GM08714 (cell line): Measurements from ENCODE around the gene ZNF516.
A peak's percentile ranks its signal among the peaks of the same experiment; 100 is the strongest.

Experiments used
- H3K4me3 ChIP-seq: fragments of 200-500 bp; sonication (Bioruptor generic); 2 replicates; pipeline ENCODE4 v1.5.1; 2014; ENCODE audit warnings: mild to moderate bottlenecking, low read length, inconsistent platforms
- ZNF274 ChIP-seq: IDR thresholded peaks from 2 replicates; pipeline ENCODE4 v1.6.1; 2012; ENCODE audit warnings: mild to moderate bottlenecking, low read depth, low read length

ZNF516 gene

GRCh38 chr18:76522122-76522503 is 27.1 kb upstream of the ZNF516 start:
- no peak overlapping the region for H3K4me3 ChIP-seq

GRCh38 chr18:76521417-76522121 is 26.5 kb upstream of the ZNF516 start:
- TF ChIP-seq ZNF274 = no peak
- no peak overlapping the region for H3K4me3 ChIP-seq

More at GRCh38 chr18:76522122-76522503, 27.1 kb upstream of the ZNF516 start:
- no peak for TF ChIP-seq ZNF274

- no peak for TF ChIP-seq ZNF274
- peak overlapping the region; percentile 30; the same call in 1 of the 2 replicates for H3K4me3 ChIP-seq
These were observed 24.0 kb upstream of the ZNF516 start for GRCh38 chr18:76518860-76519538.

- H3K4me3 ChIP-seq = peak overlapping the region; percentile 30; the same call in 1 of the 2 replicates
These were observed 23.2 kb upstream of the ZNF516 start for GRCh38 chr18:76518123-76518859.

GRCh38 chr18:76515576-76515975 is 20.5 kb upstream of the ZNF516 start:
- no peak overlapping the region for H3K4me3 ChIP-seq
- TF ChIP-seq ZNF274 = no peak

More at GRCh38 chr18:76518123-76518859, 23.2 kb upstream of the ZNF516 start:
- TF ChIP-seq ZNF274 = no peak

- H3K4me3 ChIP-seq = no peak overlapping the region
- no peak for TF ChIP-seq ZNF274
These were observed 19.5 kb upstream of the ZNF516 start for GRCh38 chr18:76514573-76514972.

- no peak overlapping the region for H3K4me3 ChIP-seq
- no peak for TF ChIP-seq ZNF274
These were observed 12.9 kb upstream of the ZNF516 start for GRCh38 chr18:76507830-76508385.

- TF ChIP-seq ZNF274 = no peak
- no peak overlapping the region for H3K4me3 ChIP-seq
These were observed 12.1 kb upstream of the ZNF516 start for GRCh38 chr18:76506974-76507764.

- H3K4me3 ChIP-seq = no peak overlapping the region
- no peak for TF ChIP-seq ZNF274
These were observed 11.4 kb upstream of the ZNF516 start for GRCh38 chr18:76506395-76506794.

GRCh38 chr18:76505614-76506013 is 10.6 kb upstream of the ZNF516 start:
- TF ChIP-seq ZNF274 = no peak
- no peak overlapping the region for H3K4me3 ChIP-seq

- TF ChIP-seq ZNF274 = no peak
- H3K4me3 ChIP-seq = no peak overlapping the region
These were observed 9.7 kb upstream of the ZNF516 start for GRCh38 chr18:76504749-76505148.

GRCh38 chr18:76503649-76504386 is 8.8 kb upstream of the ZNF516 start:
- no peak overlapping the region for H3K4me3 ChIP-seq
- TF ChIP-seq ZNF274 = no peak

GRCh38 chr18:76502551-76502950 is 7.5 kb upstream of the ZNF516 start:
- TF ChIP-seq ZNF274 = no peak
- H3K4me3 ChIP-seq = no peak overlapping the region
